ENCODE data around the gene CDKL2.
A peak's percentile ranks its signal among the peaks of the same experiment; 100 is the strongest.

The CDKL2 gene

DNA sequence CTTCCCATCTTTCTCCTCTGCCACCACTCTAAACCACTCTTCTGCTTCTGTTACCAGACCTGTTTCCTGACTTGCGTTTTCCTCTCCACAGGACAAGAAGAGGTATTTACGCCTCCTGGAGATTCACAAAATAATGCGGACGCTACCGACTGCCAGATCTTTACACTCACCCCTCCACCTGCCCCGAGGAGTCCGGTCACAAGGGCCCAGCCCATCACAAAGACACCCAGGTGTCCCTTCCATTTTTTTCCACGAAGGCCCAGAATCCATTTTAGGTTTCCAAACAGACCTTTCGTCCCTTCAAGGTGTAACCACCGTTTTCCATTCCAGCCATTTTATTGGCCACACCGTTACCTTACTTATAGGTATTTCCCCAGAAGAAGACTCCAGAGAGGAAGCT is 66.3 kb downstream of the CDKL2 start:
- Histone ChIP-seq H3K4me2 (ENCODE audit: low read length) (no peak overlapping the region), H4K20me1 (ENCODE audit: insufficient read depth, low read length) (no peaks in the 10 kb centered on the region), H3K27me3 (ENCODE audit: insufficient read depth, low read length) (no peaks in the 10 kb centered on the region), H2AFZ (ENCODE audit: low read length) (no peak overlapping the region), H3F3A (ENCODE audit: insufficient read depth, low read length) (no peaks in the 10 kb centered on the region), H3K27ac (ENCODE audit: low read depth, low read length, poor library complexity, severe bottlenecking) (no peak overlapping the region), H3K4me3 (ENCODE audit: low read depth, low read length, poor library complexity, severe bottlenecking) (no peak overlapping the region), H3K9ac (ENCODE audit: low read length) (no peak overlapping the region), H3K4me1 (ENCODE audit: insufficient read depth, low read length, severe bottlenecking) (no peaks in the 10 kb centered on the region), H3K9me3 (ENCODE audit: low read length) (no peaks in the 10 kb centered on the region), H3K9me2 (ENCODE audit: low read depth, low read length) (no peaks in the 10 kb centered on the region), H3K79me2 (ENCODE audit: insufficient read depth, low read length) (no peaks in the 10 kb centered on the region), H3K36me3 (ENCODE audit: insufficient read depth, low read length) (no peaks in the 10 kb centered on the region)
- TF ChIP-seq, protein P1, sequence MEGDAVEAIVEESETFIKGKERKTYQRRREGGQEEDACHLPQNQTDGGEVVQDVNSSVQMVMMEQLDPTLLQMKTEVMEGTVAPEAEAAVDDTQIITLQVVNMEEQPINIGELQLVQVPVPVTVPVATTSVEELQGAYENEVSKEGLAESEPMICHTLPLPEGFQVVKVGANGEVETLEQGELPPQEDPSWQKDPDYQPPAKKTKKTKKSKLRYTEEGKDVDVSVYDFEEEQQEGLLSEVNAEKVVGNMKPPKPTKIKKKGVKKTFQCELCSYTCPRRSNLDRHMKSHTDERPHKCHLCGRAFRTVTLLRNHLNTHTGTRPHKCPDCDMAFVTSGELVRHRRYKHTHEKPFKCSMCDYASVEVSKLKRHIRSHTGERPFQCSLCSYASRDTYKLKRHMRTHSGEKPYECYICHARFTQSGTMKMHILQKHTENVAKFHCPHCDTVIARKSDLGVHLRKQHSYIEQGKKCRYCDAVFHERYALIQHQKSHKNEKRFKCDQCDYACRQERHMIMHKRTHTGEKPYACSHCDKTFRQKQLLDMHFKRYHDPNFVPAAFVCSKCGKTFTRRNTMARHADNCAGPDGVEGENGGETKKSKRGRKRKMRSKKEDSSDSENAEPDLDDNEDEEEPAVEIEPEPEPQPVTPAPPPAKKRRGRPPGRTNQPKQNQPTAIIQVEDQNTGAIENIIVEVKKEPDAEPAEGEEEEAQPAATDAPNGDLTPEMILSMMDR (IDR thresholded peaks at IDR 0.05; ENCODE audit: low read length) = no peak
- TF ChIP-seq EZH2 (IDR thresholded peaks at IDR 0.05; ENCODE audit: borderline replicate concordance, low read length) = no peak

DNA sequence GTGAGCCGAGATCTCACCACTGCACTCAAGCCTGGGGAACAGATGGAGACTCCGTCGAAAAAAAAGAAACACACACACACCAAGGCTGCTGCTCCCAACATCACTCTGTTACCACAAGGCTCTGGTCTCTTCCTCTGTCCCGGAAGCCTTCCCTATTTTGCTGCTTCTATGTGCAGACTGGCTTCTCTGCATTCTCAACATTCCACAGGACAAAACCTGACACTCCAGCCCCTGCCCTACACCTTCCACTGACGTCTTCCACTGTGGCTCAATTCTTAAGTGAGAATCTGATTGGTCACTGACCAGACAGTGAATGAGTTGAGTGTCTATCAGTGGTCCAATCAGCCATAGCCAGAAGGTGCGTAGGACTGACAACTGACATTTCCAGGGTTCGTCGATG is 68.5 kb downstream of the CDKL2 start:
- no peaks in the 10 kb centered on the region for H3K36me3 ChIP-seq (ENCODE audit: insufficient read depth, low read length)
- no peaks in the 10 kb centered on the region for H3K9me2 ChIP-seq (ENCODE audit: low read depth, low read length)
- TF ChIP-seq, protein P1 (IDR thresholded peaks at IDR 0.05; ENCODE audit: low read length) = no peak
- TF ChIP-seq EZH2 (IDR thresholded peaks at IDR 0.05; ENCODE audit: borderline replicate concordance, low read length) = no peak
- H3K4me2 ChIP-seq (ENCODE audit: low read length) = no peak overlapping the region
- no peaks in the 10 kb centered on the region for H3K27me3 ChIP-seq (ENCODE audit: insufficient read depth, low read length)
- no peaks in the 10 kb centered on the region for H4K20me1 ChIP-seq (ENCODE audit: insufficient read depth, low read length)
- no peak overlapping the region for H3K27ac ChIP-seq (ENCODE audit: low read depth, low read length, poor library complexity, severe bottlenecking)
- no peak overlapping the region for H3K9ac ChIP-seq (ENCODE audit: low read length)
- H3K79me2 ChIP-seq (ENCODE audit: insufficient read depth, low read length) = no peaks in the 10 kb centered on the region
- H3K4me1 ChIP-seq (ENCODE audit: insufficient read depth, low read length, severe bottlenecking) = peaks cover 15% of the 10 kb centered on the region
- H2AFZ ChIP-seq (ENCODE audit: low read length) = no peak overlapping the region
- no peaks in the 10 kb centered on the region for H3F3A ChIP-seq (ENCODE audit: insufficient read depth, low read length)
- no peaks in the 10 kb centered on the region for H3K9me3 ChIP-seq (ENCODE audit: low read length)
- no peak overlapping the region for H3K4me3 ChIP-seq (ENCODE audit: low read depth, low read length, poor library complexity, severe bottlenecking)

DNA sequence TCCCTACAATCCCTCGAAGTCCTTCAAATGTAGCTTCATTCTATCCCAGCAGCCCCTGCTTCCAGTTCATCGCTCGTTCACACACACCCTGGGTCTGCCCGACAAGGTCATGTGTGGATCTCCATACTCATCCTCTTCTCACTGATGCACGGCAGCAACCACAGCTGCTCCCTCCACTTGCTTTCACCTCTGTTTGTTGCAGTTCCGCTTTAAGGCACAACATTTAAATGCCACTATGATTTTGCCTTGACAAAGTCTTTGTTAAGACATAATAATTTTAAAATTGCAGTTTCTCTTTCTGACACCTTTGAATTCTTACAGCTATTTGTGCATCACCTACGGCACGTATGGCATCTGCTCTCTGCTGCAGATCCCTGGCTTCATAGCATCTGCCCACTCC is 72.6 kb downstream of the CDKL2 start:
- no peaks in the 10 kb centered on the region for H3F3A ChIP-seq (ENCODE audit: insufficient read depth, low read length)
- no peaks in the 10 kb centered on the region for H3K9me2 ChIP-seq (ENCODE audit: low read depth, low read length)
- H3K9ac ChIP-seq (ENCODE audit: low read length) = no peak overlapping the region
- H2AFZ ChIP-seq (ENCODE audit: low read length) = no peak overlapping the region
- H4K20me1 ChIP-seq (ENCODE audit: insufficient read depth, low read length) = no peaks in the 10 kb centered on the region
- H3K79me2 ChIP-seq (ENCODE audit: insufficient read depth, low read length) = no peaks in the 10 kb centered on the region
- H3K36me3 ChIP-seq (ENCODE audit: insufficient read depth, low read length) = no peaks in the 10 kb centered on the region
- no peaks in the 10 kb centered on the region for H3K9me3 ChIP-seq (ENCODE audit: low read length)
- peak overlapping the region; percentile 14 for H3K4me3 ChIP-seq (ENCODE audit: low read depth, low read length, poor library complexity, severe bottlenecking)
- no peaks in the 10 kb centered on the region for H3K27me3 ChIP-seq (ENCODE audit: insufficient read depth, low read length)
- TF ChIP-seq, protein P1 (IDR thresholded peaks at IDR 0.05; ENCODE audit: low read length) = no peak
- no peak for TF ChIP-seq EZH2 (IDR thresholded peaks at IDR 0.05; ENCODE audit: borderline replicate concordance, low read length)
- H3K4me2 ChIP-seq (ENCODE audit: low read length) = peak overlapping the region; percentile 60
- peaks cover 34% of the 10 kb centered on the region for H3K4me1 ChIP-seq (ENCODE audit: insufficient read depth, low read length, severe bottlenecking)
- H3K27ac ChIP-seq (ENCODE audit: low read depth, low read length, poor library complexity, severe bottlenecking) = no peak overlapping the region
